DMS153 treated with DMSO at 0.1 percent for 48 hours (cell line): ENCODE measurements around the gene SLC25A25.

Experiments
- DNase-seq: peaks from one replicate; lab custom pipeline; 2025; ENCODE audit not compliant: unreplicated experiment; lab: John Stamatoyannopoulos, UW

SLC25A25 gene

DNA sequence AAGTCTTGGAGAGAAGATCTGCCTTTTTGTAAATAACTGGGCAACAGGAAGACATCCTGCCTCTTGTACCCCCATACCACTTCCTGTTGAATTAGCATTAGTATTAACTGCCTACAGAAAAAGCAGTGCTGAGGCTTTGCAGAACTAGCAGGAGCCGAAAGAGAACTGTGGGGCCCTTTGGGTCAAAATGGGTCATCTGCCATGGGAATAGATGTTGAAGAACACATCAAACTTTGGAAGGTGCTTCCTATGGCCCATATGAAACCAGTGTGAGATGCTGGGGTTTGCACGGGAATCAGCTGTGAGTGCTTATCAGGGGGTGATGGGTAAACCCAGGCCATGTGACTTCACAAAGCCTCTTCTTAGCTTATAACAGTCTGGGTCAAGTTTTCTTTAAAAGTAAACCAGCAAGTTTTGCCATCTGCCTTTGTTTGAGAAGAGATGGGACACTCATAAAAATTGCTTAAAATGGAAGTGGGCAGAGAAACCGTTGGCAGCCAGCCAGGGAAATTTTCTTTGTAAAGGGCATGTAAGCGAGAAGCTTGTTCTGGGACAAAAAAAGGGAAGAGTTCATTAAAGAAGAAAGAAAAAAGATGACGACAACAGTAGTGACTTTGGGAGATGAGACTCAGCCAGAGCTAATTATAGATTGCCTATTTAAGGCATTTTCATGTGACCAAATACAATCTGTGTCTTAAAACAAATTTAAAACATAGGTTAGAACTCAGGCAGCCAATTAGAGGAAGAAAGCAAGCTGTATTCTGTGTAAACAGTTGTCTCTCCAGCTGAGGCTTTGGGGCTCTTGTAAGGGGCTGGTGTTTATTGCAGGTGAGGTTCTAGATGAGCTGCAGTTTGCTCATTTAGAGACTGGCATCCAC, 4.4 kb downstream of the SLC25A25 start:
- peak; percentile 39 for DNase-seq

DNA sequence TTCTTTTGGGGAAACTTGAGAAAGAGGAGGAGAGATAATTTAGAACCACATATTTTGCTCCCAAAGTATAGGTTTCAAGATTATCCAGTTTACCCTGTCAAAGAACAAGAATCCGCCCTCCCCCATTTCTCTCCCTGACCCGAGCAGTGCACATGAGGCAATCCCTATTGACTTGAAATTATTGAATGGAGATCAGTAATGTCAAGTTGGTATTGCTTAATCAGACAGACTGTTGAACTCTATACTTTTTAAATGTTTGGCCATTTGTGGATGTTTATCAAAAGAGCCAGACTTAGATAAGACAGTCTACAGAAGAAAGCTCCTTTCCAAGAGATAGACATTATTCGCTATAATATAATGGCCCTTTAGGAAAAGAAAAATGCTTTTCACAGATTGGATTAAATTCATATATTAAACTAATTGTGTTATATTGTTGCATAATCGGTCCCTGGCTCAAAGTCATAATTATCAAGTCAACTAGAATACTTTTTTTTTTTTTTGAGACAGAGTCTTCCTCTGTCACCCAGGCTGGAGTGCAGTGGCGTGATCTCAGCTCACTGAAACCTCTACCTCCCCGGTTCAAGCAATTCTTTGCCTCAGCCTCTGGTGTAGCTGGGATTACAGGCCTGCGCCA, 5.3 kb downstream of the SLC25A25 start:
- no peak for DNase-seq

DNA sequence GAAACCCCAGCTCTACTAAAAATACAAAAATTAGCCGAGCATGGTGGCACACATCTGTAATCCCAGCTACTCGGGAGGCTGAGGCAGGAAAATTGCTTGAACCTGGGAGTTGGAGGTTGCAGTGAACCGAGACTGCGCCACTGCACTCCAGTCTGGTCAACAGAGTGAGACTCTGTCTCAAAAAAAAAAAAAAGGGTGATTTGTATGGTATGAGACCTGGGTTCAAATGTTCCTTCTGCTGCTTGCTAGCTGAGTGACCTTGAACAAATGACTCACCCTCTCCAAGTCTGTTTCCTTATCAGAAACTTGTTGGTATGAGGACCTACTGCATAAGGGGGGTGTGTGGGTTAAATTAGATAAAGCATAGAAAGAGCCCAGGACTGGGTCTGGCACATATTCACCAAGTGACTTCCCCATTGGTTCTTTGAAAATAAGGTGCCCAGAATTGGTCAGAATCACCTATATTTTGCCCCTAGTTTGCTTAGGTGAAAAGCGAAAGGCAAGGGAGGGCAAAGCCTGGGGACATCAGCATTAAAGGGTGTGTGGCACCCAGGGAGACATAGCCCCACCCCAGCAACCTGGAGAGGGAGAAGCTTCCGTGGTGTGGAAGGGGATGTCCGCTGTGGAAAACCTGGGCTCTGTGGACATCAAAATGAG, 9.9 kb downstream of the SLC25A25 start:
- DNase-seq, result no peak

DNA sequence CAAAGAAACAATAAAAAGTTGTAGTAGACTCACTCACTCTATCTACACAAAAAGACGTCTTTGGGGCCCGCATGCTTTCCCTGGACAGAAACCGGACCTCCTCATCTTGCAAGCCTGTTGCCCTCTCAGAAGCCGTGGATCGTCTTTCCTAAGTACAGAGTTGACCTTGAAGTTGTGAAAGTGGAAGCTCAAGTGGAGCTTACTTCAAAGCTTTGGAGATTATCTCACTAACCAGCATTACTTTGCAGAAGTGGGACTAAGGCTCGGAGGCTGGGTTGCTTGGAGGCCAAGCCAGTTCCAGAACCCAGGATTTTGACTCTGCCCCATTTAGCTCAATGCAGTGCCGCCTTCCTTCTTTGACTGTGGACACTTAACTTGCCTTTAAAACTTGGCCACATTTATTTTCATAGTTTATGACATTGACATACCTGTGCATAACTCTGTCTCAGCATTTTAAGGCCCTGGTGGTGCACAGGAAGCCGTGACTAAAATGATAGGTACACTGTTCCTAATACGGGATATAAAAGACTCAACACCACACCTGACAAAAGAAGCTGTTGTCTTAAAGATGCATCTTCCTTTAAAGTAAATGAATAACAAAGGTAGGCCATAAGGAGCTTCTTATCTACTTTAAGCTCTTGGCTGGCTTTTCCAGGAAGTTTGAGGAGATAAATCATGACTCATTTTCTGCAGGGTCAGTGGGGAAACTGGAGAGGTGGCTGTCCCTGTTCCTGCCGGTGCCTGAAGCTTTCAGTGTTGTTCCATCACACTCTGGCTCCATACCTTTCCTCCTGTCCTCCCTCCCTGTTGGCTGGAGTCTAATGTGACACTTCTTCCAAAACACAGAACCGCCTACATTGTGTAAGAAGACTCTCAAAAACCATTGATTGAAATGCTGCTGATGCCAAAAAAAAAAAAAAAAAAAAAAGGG, 10.7 kb downstream of the SLC25A25 start:
- DNase-seq, result no peak

DNA sequence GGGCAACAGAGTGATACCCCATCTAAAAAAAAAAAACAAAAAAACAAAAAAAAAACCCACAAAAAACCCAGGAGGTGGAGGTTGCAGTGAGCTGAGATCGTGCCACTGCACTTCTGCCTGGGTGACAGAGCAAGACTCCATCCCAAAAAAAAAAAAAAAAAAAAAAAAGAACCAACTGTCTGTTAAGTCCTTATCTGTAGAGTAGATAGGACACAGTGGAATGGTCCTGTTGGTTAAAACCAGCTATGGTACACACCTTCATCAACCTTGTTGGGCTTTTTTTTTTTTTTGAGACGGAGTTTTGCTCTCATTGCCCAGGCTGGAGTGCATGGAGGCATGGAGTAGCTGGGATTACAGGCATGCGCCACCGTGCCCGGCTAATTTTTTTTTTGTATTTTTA, 12.2 kb downstream of the SLC25A25 start:
- DNase-seq, result no peak

DNA sequence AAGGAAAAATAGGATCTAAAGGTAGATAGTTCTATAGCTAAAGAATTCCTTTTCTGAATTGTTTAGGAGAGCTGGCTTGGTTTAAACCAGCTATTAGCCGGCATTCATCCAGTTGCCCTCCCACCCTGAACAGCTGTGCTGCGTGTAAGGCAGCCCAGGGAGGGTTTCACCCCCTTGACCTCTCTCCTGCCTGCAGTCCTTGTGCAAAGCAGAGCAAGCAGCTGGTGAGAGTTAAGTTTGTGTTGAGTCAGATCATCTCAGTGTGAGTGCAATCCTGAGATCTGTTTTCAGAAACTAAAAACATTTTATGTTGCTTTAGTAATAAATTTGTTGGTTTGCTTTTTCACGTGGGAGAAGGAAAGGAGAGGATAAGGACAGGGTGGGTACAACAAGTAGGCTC, 13.0 kb downstream of the SLC25A25 start:
- no peak for DNase-seq

DNA sequence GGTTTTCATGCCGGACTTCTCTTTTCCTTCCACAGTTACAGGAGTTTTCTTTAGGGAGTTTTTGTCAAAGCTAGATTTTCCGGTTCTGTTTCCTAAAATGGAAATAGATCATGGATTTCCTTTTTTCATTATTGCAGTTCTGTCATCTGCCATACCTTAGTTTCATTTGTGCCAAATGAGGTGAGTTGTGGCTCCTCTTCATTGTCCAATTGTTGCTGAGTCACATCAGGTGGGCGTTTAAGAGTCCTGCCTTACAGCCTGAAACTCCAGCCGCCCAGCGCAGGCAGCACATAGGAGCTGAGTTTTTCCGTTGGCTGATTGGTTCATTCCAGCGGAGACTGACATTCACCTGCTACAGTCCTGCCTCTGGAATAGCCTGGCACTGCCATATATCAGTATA, 14.1 kb downstream of the SLC25A25 start:
- no peak for DNase-seq

DNA sequence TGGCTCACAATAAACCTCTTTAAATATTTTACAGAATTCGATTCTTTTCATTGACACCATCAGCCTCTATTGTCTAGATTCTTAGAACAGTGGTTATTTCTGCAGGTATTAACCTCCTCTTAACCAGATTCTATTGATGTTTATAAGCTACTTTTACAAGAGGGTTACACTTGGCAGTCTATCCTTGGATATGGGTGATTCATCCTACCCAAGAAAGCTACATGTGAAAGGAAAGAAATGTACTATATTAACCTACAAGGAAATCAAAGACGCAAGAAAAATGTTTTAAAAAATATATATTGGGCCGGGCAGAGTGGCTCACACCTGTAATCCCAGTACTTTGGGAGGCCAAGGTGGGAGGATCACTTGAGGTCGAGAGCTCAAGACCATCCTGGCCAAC, 16.7 kb downstream of the SLC25A25 start:
- DNase-seq, result no peak

DNA sequence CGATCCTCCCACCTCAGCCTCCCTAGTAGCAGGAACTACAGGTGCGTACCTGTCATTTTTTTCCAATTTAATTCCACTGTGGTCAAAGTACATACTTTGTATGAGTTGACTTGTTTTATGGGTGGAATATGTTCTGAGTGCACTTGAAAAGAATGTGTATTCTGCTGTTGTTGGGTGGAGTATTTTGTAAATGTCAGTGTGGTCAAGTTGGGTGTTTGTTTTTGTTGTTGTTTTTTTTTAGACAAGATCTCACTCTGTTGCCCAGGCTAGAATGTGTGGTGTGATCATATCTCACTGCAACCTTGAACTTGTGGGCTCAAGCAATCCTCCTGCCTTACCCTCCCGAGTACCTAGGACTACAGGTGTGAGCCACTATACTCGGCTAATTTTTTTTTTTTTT, 17.9 kb downstream of the SLC25A25 start:
- DNase-seq, result no peak

DNA sequence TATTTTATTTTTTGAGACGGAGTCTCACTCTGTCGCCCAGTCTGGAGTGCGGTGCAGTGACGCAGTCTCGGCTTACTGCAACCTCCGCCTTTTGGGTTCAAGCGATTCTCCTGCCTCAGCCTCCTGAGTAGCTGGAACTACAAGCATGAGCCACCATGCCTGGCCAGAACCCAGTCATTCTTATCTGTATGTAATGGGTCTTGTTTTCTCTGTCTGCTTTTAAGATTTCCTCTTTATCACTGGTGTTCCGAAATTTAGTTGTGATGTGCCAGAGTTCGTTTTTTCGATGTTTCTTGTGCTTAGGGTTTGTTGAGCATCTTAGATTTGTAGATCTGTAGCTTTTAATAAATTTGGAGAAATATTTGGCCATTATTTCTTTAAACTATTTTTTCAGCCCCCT, 19.2 kb downstream of the SLC25A25 start:
- DNase-seq, result no peak

DNA sequence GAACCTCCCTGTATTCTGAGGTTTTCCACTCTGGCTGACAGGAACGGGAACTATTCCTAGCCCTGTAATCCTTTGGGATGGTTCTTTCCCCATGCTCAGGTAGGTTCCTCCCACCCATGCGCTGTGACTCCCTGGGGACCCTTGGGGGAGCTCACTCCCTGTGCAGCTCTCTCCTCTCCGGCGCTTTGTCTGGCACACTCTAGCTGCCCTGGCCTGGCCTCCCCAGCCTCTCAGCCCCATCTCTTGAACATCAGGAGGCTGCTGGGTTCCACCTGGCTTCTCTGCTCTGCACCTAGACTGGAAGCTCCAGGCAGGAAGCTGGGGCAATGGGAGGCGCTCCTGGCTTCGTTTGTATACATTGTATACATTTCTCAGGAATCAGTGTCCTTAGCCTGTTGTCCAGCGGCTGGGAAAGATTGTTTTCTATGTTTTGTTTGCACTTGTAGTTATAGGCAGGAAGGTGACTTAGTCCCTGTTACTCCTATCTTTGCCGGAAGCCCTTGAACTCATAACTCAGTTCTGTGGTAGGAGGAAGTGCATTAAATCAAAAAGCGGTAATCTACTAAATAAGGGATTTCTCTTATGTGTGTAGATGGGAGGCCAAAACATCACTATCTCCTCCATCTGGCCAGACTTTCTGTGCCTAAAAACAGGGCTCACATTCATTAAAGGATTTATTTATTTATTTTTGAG, 20.4 kb downstream of the SLC25A25 start:
- DNase-seq, result no peak

DNA sequence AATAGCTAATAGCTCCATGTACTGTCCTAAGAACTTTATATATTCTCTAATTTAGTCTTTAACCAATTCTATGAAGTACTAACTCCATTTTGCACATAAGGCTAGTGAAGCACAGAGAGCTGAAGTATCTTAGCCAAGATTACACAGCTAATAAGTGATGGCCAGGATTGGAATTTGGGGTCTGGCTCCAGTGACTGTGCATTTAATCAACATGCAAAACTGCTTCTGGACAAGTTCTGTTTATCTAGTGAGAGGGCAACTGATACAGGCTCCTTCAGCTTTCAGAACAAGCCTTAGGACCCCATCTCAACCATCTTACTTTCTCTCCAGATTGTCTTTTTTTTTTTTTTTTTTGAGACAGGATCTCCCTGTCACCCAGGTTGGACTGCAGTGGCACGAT, 21.3 kb downstream of the SLC25A25 start:
- DNase-seq, result no peak

DNA sequence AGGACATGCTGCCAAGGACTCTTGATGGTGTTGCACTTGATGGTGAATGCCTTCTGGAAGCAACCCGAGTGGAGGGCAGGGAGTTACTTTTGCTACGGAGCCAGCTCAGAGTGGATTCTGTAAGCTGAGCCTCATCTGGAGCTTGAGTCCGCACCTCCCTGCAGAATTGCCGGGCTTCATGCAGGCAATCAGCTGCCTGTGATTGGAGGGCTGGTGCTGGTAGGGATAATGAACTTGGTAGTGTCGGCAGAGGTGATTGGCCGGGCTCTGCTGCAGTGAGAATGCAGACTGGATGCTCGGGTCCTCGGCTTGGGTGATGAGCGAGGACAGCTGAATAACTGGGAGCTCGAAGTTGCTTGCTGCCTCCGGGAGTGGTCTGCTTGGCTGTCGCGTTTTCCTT, 23.1 kb downstream of the SLC25A25 start:
- no peak for DNase-seq

DNA sequence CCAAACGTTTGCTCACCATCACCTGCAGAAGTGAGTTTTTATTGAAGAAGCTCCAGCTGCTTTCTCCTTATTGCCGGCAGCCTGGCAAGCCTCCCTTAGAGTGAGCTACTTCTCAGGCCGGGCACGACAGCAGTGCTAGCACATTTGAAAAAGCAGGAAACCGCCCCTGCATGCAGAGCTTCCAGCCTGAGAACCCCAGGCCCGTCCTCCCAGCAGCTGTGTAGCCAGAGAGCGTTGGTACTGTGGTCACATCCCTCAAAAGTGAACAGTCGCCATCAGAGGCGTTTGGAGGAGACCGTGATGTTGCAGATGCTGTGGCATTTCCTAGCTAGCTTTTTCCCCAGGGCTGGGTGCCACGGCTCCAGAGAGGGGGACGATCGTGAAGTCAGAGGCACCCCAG, 23.5 kb downstream of the SLC25A25 start:
- DNase-seq, result no peak

DNA sequence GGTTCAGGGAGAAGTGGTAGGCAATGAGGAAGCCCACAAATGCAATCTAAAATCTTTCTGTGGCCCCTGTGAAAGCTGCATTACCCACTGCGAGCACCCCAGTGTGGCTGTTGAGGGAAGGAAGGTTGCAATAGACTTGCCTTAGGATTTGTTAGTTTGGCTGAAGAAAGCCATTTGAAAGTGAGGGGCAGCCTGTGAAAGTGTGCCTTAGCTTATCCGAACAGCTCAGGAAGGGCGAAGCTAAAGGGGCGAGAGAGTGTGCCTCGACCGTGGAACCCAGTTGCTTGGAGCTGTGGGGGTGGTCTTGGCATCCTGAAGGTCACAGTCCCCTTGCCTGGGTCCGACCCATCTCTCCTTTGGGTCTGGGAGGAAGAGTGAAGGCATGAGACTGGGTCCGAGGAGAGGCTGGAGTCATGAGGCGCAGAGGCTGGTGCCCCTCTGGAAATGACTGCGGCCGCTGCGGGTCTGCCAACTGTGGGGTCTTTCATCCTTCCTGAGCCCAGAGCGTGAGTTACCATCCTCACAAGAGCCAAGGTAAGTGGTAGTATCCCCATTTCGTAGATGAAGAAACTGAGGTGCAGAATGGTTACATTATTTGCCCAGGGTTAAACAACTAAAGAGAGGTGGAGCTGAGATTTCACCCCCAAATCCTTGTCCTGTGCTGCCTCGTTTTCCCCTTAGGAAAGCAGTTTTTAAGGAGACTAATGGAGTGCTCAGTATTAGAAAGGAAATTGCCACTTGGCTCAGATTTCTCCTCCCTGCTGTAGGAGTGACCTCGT, 24.4 kb downstream of the SLC25A25 start:
- DNase-seq, result no peak

DNA sequence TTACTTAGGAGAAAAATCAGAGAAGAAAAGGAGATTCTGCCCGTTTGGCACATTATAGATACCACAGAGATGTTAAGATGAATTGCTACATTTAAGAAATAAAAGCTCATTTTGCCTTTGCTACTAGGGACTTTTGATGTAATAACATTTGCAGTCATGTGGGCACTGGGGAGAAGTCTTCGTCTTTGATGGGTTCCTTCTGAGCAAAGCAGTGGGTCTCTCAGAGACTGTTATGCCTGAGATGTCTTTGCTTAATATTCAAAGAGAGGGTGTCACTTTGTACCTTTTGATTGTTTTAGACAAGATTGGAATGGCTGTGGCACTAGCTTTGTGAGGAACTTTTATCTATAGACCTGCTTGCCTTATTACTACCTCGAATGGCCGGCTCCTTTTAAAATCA, 25.0 kb downstream of the SLC25A25 start:
- DNase-seq, result no peak

DNA sequence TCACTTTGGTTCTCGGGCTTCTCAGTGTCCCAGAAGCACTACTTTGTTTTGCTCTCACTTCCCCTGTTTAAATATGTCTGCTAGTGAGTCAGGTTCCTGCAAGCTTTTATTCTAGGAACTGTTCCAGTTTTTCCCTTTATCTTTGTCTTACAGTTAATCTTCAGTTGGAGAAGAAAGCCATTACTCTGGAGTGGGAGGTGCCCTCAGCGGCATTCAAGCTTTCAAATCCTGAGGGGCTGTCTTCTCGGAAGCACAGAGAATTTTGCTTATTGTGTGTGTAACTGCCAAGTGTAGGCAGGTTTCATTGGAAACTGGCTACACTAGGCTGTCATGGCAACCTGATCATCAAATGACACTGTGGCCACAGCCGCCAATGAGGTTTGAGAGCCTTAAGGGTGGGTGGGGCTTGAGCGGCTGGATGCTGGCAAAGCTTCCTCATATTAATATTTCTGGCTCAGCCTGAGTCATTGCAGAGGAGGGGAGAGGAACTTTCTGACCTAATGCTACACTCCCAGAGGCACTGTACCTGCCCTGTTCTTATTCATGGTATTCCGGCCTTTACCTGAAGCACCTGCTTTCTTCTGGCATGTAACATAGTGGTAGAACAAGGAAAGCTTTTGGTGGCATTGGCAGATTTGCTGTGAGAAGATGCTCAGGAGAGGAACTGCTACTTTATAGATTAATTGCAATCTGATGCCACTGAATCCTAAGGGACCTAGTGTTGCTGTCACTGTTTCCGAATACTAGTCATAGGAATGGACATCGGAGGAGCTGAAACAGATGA, 26.3 kb downstream of the SLC25A25 start:
- peak; percentile 79 for DNase-seq

DNA sequence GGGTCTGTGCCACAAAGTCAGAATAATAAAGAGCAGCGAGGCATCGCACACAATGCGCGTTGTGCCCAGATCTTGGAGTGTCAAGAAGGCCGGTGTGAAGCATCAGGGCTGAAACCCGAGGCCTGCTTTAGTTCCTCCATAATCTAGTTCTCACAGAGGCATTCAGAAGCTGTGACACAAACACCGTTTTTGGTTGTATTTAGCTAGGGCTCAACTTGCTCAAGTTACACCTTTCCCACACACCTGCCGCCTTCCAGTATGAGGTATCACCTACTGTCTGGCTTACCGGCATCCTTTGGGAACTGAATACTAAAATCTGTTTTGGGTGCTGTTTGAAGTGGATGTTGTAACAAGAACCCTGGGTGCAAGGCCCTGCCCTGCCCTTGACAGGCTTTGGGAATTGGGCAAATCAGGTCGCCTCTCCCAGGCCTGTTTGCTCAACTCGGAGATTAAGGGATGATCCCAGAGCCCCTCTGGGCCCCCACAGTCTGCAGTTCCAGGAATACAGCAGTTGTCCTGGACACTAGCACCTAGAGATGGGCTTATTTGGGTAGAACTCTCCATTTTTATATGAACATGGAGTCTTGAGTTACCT, 27.0 kb downstream of the SLC25A25 start:
- no peak for DNase-seq
